ENCODE data around the gene ATRNL1.

DNA sequence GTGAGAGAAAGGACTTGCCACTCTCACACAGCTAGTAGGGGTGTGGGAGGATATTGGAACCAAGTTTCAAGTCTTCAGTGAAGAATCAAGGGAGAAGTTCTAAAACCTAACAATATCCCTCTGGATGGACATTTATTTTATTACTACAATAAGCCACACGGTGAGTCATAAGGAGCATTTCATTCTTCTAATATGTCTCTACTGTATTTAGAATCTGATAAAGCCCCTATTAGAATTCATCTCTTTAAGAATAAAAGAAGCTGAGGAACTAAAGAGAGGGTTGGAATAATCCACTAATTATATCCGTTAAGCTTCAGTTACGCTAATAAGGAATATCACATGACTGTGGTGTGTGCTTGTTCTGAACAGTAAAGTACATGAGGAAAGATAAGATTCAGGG is 40.9 kb upstream of the ATRNL1 start:
- TF ChIP-seq, protein P1, sequence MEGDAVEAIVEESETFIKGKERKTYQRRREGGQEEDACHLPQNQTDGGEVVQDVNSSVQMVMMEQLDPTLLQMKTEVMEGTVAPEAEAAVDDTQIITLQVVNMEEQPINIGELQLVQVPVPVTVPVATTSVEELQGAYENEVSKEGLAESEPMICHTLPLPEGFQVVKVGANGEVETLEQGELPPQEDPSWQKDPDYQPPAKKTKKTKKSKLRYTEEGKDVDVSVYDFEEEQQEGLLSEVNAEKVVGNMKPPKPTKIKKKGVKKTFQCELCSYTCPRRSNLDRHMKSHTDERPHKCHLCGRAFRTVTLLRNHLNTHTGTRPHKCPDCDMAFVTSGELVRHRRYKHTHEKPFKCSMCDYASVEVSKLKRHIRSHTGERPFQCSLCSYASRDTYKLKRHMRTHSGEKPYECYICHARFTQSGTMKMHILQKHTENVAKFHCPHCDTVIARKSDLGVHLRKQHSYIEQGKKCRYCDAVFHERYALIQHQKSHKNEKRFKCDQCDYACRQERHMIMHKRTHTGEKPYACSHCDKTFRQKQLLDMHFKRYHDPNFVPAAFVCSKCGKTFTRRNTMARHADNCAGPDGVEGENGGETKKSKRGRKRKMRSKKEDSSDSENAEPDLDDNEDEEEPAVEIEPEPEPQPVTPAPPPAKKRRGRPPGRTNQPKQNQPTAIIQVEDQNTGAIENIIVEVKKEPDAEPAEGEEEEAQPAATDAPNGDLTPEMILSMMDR (IDR thresholded peaks at IDR 0.05; ENCODE audit: low read depth, low read length, missing input control), result no peak
- no peak for TF ChIP-seq HNF4A (conservative IDR thresholded peaks at IDR 0.05)
- no peak for TF ChIP-seq GABPA (IDR thresholded peaks at IDR 0.05 in 1 of 2, conservative IDR thresholded peaks at IDR 0.05 in 1 of 2)
- TF ChIP-seq, protein P2, sequence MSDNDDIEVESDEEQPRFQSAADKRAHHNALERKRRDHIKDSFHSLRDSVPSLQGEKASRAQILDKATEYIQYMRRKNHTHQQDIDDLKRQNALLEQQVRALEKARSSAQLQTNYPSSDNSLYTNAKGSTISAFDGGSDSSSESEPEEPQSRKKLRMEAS (IDR thresholded peaks at IDR 0.05), result no peak
- TF ChIP-seq FOXA2 (IDR thresholded peaks at IDR 0.05), result no peak

Data from liver (tissue), 3 donors.